IPS-NIHi7 (cell line): ENCODE results near the gene SURF2.
A peak's percentile ranks its signal among the peaks of the same experiment; 100 is the strongest.
"Not testable (repeated sequence)": the region's sequence is repeated elsewhere in the genome, so short reads cannot be mapped to it uniquely, and the experiment has no call there.

ENCODE experiments used
- DNase-seq: peaks from one replicate; pipeline ENCODE4 v3.0.0; 2012; ENCODE audit warnings: mixed read lengths; ENCODE audit errors: extremely low spot score

SURF2 gene

GRCh38 chr9:133377280-133377679, 20.9 kb downstream of the SURF2 start:
- not testable (repeated sequence) for DNase-seq

- no peak for DNase-seq
These were observed 21.4 kb downstream of the SURF2 start for GRCh38 chr9:133377721-133378216.

GRCh38 chr9:133378408-133378962, 22.1 kb downstream of the SURF2 start:
- no peak for DNase-seq

GRCh38 chr9:133379153-133380086, 23.1 kb downstream of the SURF2 start:
- no peak for DNase-seq

- DNase-seq = no peak
These were observed 24.4 kb downstream of the SURF2 start for GRCh38 chr9:133380734-133381133.

- no peak for DNase-seq
These were observed 26.3 kb downstream of the SURF2 start for GRCh38 chr9:133382507-133383141.

- no peak for DNase-seq
These were observed 27.1 kb downstream of the SURF2 start for GRCh38 chr9:133383438-133383837.

GRCh38 chr9:133384736-133385321, 28.5 kb downstream of the SURF2 start:
- DNase-seq = no peak

- DNase-seq = no peak
These were observed 29.1 kb downstream of the SURF2 start for GRCh38 chr9:133385452-133385851.

GRCh38 chr9:133386338-133386737, 30.0 kb downstream of the SURF2 start:
- DNase-seq = no peak

GRCh38 chr9:133387680-133388079, 31.3 kb downstream of the SURF2 start:
- DNase-seq = no peak

GRCh38 chr9:133389025-133389557, 32.7 kb downstream of the SURF2 start:
- no peak for DNase-seq

GRCh38 chr9:133389562-133389961, 33.2 kb downstream of the SURF2 start:
- DNase-seq = no peak

- DNase-seq = no peak
These were observed 34.4 kb downstream of the SURF2 start for GRCh38 chr9:133390713-133391112.

- DNase-seq = not testable (repeated sequence)
These were observed 35.1 kb downstream of the SURF2 start for GRCh38 chr9:133391449-133391848.

GRCh38 chr9:133392308-133392707, 36.0 kb downstream of the SURF2 start:
- DNase-seq = not testable (repeated sequence)

GRCh38 chr9:133393399-133393798, 37.0 kb downstream of the SURF2 start:
- DNase-seq = no peak

GRCh38 chr9:133394687-133395271, 38.4 kb downstream of the SURF2 start:
- no peak for DNase-seq

- peak; percentile 83 for DNase-seq
These were observed 40.6 kb downstream of the SURF2 start for GRCh38 chr9:133396952-133397351.

GRCh38 chr9:133397370-133397769, 41.0 kb downstream of the SURF2 start:
- no peak for DNase-seq

GRCh38 chr9:133397895-133398294, 41.5 kb downstream of the SURF2 start:
- no peak for DNase-seq
